ENCODE data around the gene UAP1L1. TPM values are rescaled to one million over a fixed set of nuclear protein-coding genes. Genes with fewer than 3 reads are reported as not detected.

The UAP1L1 gene
- total RNA-seq, 3 donors from 2014 or later = 6.7 to 12.0 (median 6.9) TPM

- TF ChIP-seq POLR2A (IDR thresholded peaks at IDR 0.05) (no peak), CTCF (IDR thresholded peaks at IDR 0.05) (no peak), POLR2AphosphoS5 (IDR thresholded peaks at IDR 0.05) (no peak)
- H3K27ac ChIP-seq = peak overlapping the region; percentile 73 to 75
- intact Hi-C loops (cut with DNase I; ENCODE audit: low total_unique reads) = no loop called here
Measured at GRCh38 chr9:137128862-137129455, 51.6 kb downstream of the UAP1L1 start.

GRCh38 chr9:137129456-137130175 is 52.3 kb downstream of the UAP1L1 start:
- H3K9me3 ChIP-seq = peaks cover 0 to 11% of the 10 kb centered on the region in 2 donors
- intact Hi-C loops (cut with DNase I; ENCODE audit: low total_unique reads) = loop anchor here (5.0 kb wide), 1 partner anchor 98 kb away; the partner anchor contains the start of genes CYSRT1 and RNF224
- DNase-seq (ENCODE audit: low spot score in 2 of 2) = peak; percentile 76 to 80

More at GRCh38 chr9:137128862-137129455, 51.6 kb downstream of the UAP1L1 start:
- Histone ChIP-seq H3K4me3 (peak overlapping the region; percentile 63 to 82 (median 80)), H3K4me1 (peaks cover 0 to 13% of the 10 kb centered on the region in 2 donors), H3K36me3 (no peaks in the 10 kb centered on the region), H3K9me3 (peaks cover 0 to 11% of the 10 kb centered on the region in 2 donors), H3K27me3 (no peaks in the 10 kb centered on the region)
- DNase-seq (ENCODE audit: low spot score in 2 of 2) = no peak

GRCh38 chr9:137130176-137130755 is 52.9 kb downstream of the UAP1L1 start:
- intact Hi-C loops (cut with DNase I; ENCODE audit: low total_unique reads) = loop anchor here (5.0 kb wide), 1 partner anchor 97 kb away; the partner anchor contains the start of genes CYSRT1 and RNF224
- TF ChIP-seq POLR2AphosphoS5 (IDR thresholded peaks at IDR 0.05) = no peak
- no peak for TF ChIP-seq POLR2A (IDR thresholded peaks at IDR 0.05)
- TF ChIP-seq CTCF (IDR thresholded peaks at IDR 0.05) = no peak
- H3K36me3 ChIP-seq = no peaks in the 10 kb centered on the region
- H3K9me3 ChIP-seq = peaks cover 0 to 11% of the 10 kb centered on the region in 2 donors
- no peaks in the 10 kb centered on the region for H3K27me3 ChIP-seq
- peaks cover 0 to 13% of the 10 kb centered on the region in 2 donors for H3K4me1 ChIP-seq
- DNase-seq (ENCODE audit: low spot score in 2 of 2) = no peak
- H3K4me3 ChIP-seq = peak overlapping the region; percentile 63 to 82 (median 80)
- peak overlapping the region; percentile 73 to 75 for H3K27ac ChIP-seq

More at GRCh38 chr9:137129456-137130175, 52.3 kb downstream of the UAP1L1 start:
- Histone ChIP-seq H3K27me3 (no peaks in the 10 kb centered on the region), H3K4me1 (peaks cover 0 to 13% of the 10 kb centered on the region in 2 donors), H3K36me3 (no peaks in the 10 kb centered on the region), H3K4me3 (peak overlapping the region; percentile 63 to 82 (median 80)), H3K27ac (peak overlapping the region; percentile 73 to 75)
- peak; percentile 11 to 60 (median 44) for TF ChIP-seq POLR2AphosphoS5 (IDR thresholded peaks at IDR 0.05)
- TF ChIP-seq POLR2A (IDR thresholded peaks at IDR 0.05) = no peak

Other genes starting within 250 kb of the UAP1L1 start
- 1 to 10 TPM; 1.0 to 2.3 (median 1.1) TPM for gene AJM1, start 235.0 kb upstream of the UAP1L1 start, total RNA-seq
- 10 to 100 TPM; 43.2 to 70.8 (median 52.5) TPM for gene PHPT1, start 228.1 kb upstream of the UAP1L1 start, total RNA-seq
- gene MAMDC4, start 225.2 kb upstream of the UAP1L1 start, total RNA-seq = 1 to 10 TPM in 2 of 3 donors, under 1 TPM in 1; 0.64 to 5.6 (median 3.4) TPM
- 100 to 1,000 TPM; 334 to 365 (median 365) TPM for gene EDF1, start 211.2 kb upstream of the UAP1L1 start, total RNA-seq
- 1 to 10 TPM; 3.4 to 8.9 (median 8.5) TPM for gene TRAF2, start 191.0 kb upstream of the UAP1L1 start, total RNA-seq
- 100 to 1,000 TPM; 103 to 183 (median 126) TPM for gene FBXW5, start 132.8 kb upstream of the UAP1L1 start, total RNA-seq
- not detected for gene C8G, start 132.3 kb upstream of the UAP1L1 start, total RNA-seq
- 1 to 10 TPM in 2 of 3 donors, not detected in 1; 1.8 to 5.6 TPM for gene LCN12, start 125.2 kb upstream of the UAP1L1 start, total RNA-seq
- 10 to 100 TPM; 46.7 to 72.6 (median 48.2) TPM for gene PTGDS, start 100.0 kb upstream of the UAP1L1 start, total RNA-seq
- under 1 TPM in 2 of 3 donors, not detected in 1; 0.16 to 0.29 TPM for gene LCNL1, start 94.5 kb upstream of the UAP1L1 start, total RNA-seq
- 10 to 100 TPM; 24.6 to 66.2 (median 49.2) TPM for gene PAXX, start 85.1 kb upstream of the UAP1L1 start, total RNA-seq
- gene CLIC3, start 80.9 kb upstream of the UAP1L1 start, total RNA-seq = 1 to 10 TPM in 1 of 3 donors, under 1 TPM in 1, not detected in 1; 0.32 to 3.5 TPM
- 10 to 100 TPM; 17.0 to 30.6 (median 18.9) TPM for gene ABCA2, start 49.3 kb upstream of the UAP1L1 start, total RNA-seq
- gene FUT7, start 45.4 kb upstream of the UAP1L1 start, total RNA-seq = not detected
- gene NPDC1, start 31.3 kb upstream of the UAP1L1 start, total RNA-seq = 10 to 100 TPM; 21.9 to 63.9 (median 63.1) TPM
- gene ENTPD2, start 23.5 kb upstream of the UAP1L1 start, total RNA-seq = 1 to 10 TPM in 2 of 3 donors, under 1 TPM in 1; 0.16 to 6.7 (median 3.6) TPM
- gene SAPCD2, start 7.0 kb upstream of the UAP1L1 start, total RNA-seq = 1 to 10 TPM in 2 of 3 donors, under 1 TPM in 1; 0.96 to 2.9 (median 2.8) TPM
- gene MAN1B1, start 9.5 kb downstream of the UAP1L1 start, total RNA-seq = 10 to 100 TPM; 50.1 to 62.8 (median 50.8) TPM
- gene DPP7, start 37.2 kb downstream of the UAP1L1 start, total RNA-seq = 100 to 1,000 TPM; 115 to 137 (median 132) TPM
- gene GRIN1, start 61.6 kb downstream of the UAP1L1 start, total RNA-seq = 1 to 10 TPM in 2 of 3 donors, not detected in 1; 1.3 to 1.9 TPM
- gene LRRC26, start 92.5 kb downstream of the UAP1L1 start, total RNA-seq = 1 to 10 TPM in 2 of 3 donors, not detected in 1; 7.8 to 9.2 TPM
- gene TMEM210, start 94.5 kb downstream of the UAP1L1 start, total RNA-seq = not detected
- gene ANAPC2, start 111.0 kb downstream of the UAP1L1 start, total RNA-seq = 10 to 100 TPM; 32.0 to 35.7 (median 32.9) TPM
- 10 to 100 TPM; 75.0 to 92.8 (median 82.7) TPM for gene SSNA1, start 111.2 kb downstream of the UAP1L1 start, total RNA-seq
- gene TPRN, start 123.2 kb downstream of the UAP1L1 start, total RNA-seq = 1 to 10 TPM; 4.0 to 9.2 (median 8.5) TPM
- 10 to 100 TPM; 26.5 to 36.6 (median 26.6) TPM for gene TMEM203, start 128.1 kb downstream of the UAP1L1 start, total RNA-seq
- gene NDOR1, start 128.2 kb downstream of the UAP1L1 start, total RNA-seq = 1 to 10 TPM; 4.6 to 9.5 (median 7.2) TPM
- gene RNF208, start 144.7 kb downstream of the UAP1L1 start, total RNA-seq = 1 to 10 TPM; 1.5 to 2.9 (median 1.8) TPM
- under 1 TPM; 0.29 to 0.66 (median 0.32) TPM for gene CYSRT1, start 147.7 kb downstream of the UAP1L1 start, total RNA-seq
- gene RNF224, start 150.0 kb downstream of the UAP1L1 start, total RNA-seq = under 1 TPM in 1 of 3 donors, not detected in 2; 0.29 TPM
- gene SLC34A3, start 153.4 kb downstream of the UAP1L1 start, total RNA-seq = not detected
- gene TUBB4B, start 163.8 kb downstream of the UAP1L1 start, total RNA-seq = 100 to 1,000 TPM; 112 to 188 (median 183) TPM
- not detected for gene STPG3, start 173.8 kb downstream of the UAP1L1 start, total RNA-seq
- gene NELFB, start 177.8 kb downstream of the UAP1L1 start, total RNA-seq = 10 to 100 TPM; 32.6 to 39.2 (median 38.7) TPM
- gene TOR4A, start 200.2 kb downstream of the UAP1L1 start, total RNA-seq = 1 to 10 TPM; 2.9 to 5.4 (median 3.7) TPM
- gene NRARP, start 224.8 kb downstream of the UAP1L1 start, total RNA-seq = 1 to 10 TPM; 2.1 to 6.9 (median 3.5) TPM

All from breast epithelium (tissue), 4 donors.